ENCODE data around the gene LCN9.

DNA sequence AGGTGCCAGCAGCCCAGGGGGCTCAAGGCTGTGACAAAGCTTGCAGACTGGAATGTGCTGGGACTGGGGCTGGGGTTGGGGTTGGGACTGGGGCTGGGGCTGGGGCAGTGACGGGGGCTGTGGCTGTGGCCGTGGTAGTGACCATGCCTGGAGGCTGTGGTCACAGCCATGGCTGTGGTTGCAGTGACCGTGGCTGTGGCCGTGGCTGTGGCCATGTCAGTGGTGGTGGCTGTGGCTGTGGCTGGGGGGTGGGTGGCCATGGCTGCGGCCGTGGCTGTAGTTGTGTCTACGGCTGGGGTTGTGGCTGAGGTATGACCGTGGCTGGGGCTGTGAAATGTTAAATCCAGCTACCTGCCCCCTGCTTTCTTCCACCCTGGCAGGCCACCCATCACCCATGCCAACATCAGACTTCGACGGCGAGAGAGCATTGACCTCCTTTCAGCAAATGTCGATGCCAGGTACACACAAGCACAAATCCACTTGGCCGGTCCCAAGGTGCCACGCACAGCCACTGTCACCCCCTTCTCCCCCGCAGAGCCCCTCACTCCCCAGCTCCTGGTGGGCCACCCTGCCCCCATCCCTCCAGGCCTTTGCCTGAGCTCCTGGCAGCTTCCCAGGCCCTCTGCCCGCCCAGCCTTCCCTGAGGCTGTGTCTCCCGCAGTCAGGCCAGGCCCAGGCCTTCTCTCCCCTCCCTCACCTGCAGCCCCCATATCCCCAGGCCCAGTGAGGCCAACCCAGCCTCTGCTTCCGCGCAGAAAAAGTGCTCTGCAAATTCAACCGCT lies 15.3 kb downstream of the LCN9 start:
- TF ChIP-seq POLR2A (IDR thresholded peaks at IDR 0.05; ENCODE audit: low read length) (no peak), GATA1 (IDR thresholded peaks at IDR 0.05; ENCODE audit: low read depth, low read length) (no peak)
